Measurements from ENCODE around the gene WWOX.

Gene WWOX

DNA sequence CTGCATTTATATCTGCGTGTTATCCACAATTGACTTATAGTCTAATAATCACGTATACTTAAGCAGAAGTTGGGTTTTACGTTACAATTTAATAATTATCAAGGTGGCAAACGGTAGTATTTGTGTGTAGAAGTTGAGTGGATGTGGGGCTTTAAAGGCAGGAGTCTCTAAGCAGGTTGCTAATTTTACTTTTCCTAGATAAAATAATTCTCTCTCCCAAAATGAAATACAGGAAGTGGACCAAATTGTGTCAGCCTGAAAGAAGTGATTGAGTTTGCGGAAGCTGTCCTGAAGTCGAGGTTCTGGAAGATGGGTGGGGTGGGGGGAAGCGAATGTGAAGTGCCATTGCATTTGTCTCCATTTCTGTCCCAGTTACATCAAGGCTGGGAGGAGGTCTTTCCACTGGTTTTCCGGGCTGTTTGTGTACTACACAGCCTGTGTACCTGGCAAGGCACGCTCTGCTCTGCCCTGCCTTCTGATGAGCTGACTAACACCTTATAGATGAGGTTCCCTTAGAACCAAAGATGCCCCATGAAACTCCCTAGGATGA, 385.1 kb downstream of the WWOX start:
- TF ChIP-seq, protein P1, sequence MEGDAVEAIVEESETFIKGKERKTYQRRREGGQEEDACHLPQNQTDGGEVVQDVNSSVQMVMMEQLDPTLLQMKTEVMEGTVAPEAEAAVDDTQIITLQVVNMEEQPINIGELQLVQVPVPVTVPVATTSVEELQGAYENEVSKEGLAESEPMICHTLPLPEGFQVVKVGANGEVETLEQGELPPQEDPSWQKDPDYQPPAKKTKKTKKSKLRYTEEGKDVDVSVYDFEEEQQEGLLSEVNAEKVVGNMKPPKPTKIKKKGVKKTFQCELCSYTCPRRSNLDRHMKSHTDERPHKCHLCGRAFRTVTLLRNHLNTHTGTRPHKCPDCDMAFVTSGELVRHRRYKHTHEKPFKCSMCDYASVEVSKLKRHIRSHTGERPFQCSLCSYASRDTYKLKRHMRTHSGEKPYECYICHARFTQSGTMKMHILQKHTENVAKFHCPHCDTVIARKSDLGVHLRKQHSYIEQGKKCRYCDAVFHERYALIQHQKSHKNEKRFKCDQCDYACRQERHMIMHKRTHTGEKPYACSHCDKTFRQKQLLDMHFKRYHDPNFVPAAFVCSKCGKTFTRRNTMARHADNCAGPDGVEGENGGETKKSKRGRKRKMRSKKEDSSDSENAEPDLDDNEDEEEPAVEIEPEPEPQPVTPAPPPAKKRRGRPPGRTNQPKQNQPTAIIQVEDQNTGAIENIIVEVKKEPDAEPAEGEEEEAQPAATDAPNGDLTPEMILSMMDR (IDR thresholded peaks at IDR 0.05; ENCODE audit: insufficient read depth, low read depth, low read length, missing control alignments): no peak
- H3K4me3 ChIP-seq (ENCODE audit: low read depth, low read length): no peak overlapping the region
- no peak for DNase-seq (ENCODE audit: low read depth)

DNA sequence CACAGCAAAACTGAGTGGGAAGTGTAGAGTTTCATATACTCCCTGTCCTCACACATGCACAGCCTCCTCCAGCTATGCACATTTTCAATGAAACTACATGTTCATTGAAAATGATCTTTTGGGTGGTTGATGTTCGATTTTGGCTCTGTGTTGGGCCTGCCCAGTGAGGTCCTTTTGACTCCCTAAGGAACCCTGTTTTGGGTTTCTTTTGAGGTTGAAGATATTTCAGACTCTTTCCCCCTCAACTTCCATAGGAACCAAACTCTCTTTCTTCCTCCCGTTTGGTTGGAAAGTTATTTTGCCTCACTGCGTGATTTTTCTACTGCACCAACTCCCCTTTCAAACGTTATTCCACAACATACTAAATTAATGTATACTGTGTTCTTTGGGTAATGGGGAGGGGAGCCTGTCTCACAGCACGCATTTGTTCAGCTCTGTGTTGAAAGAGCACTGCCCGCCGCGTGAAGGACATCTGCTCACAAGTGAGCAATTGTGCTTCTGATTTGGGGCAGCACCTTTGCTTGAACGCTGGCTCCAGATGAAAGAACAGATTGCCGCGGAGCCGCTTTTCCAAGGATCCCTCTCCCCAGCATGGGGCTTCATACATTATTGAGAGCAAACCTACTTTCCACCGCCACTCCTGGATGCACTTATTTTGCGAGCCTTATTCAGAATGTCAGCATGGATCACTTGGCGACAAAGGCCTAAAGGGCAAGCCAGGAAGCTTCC, 385.9 kb downstream of the WWOX start:
- TF ChIP-seq, protein P1 (IDR thresholded peaks at IDR 0.05; ENCODE audit: insufficient read depth, low read depth, low read length, missing control alignments): no peak
- DNase-seq (ENCODE audit: low read depth): no peak
- no peak overlapping the region for H3K4me3 ChIP-seq (ENCODE audit: low read depth, low read length)

DNA sequence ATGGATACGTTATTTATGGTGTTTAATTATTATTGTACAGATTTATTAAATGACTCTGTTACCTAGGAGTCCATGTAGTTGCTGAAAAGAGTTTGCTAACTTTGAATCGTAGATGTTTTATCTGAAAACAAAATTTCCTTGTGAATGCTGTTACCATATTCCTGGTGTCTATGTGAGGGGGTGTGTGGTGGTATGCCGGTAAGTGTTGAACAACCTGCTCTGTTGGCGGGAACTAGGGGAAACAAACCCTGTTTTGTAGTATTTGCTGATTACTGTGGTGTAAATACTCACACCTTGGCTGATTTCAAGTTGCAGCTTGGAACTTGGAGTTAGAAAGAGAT, 386.4 kb downstream of the WWOX start:
- no peak for DNase-seq (ENCODE audit: low read depth)
- no peak overlapping the region for H3K4me3 ChIP-seq (ENCODE audit: low read depth, low read length)

DNA sequence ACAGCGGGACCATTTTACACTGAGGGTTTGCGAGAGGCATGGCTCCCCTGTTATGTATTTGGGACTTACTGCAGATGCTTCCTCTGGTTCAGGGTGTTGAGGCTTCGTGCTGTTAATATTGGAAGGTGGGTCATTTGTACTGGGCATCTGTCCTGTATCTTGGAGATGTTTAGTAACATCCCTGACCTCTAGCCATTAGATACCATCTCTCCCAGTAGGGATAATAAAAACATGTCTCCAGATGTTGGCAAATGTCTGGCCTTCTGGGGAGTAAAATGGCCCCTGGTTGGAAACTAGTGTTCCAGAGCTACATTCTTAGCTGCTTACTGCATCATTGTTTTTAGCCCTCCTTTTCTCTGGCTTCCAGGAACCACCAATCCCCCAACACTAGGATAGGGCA, 388.0 kb downstream of the WWOX start:
- TF ChIP-seq, protein P1 (IDR thresholded peaks at IDR 0.05; ENCODE audit: insufficient read depth, low read depth, low read length, missing control alignments): no peak
- H3K4me3 ChIP-seq (ENCODE audit: low read depth, low read length): no peak overlapping the region
- no peak for DNase-seq (ENCODE audit: low read depth)

More for the DNA sequence above, 386.4 kb downstream of the WWOX start:
- TF ChIP-seq, protein P1 (IDR thresholded peaks at IDR 0.05; ENCODE audit: insufficient read depth, low read depth, low read length, missing control alignments): no peak

DNA sequence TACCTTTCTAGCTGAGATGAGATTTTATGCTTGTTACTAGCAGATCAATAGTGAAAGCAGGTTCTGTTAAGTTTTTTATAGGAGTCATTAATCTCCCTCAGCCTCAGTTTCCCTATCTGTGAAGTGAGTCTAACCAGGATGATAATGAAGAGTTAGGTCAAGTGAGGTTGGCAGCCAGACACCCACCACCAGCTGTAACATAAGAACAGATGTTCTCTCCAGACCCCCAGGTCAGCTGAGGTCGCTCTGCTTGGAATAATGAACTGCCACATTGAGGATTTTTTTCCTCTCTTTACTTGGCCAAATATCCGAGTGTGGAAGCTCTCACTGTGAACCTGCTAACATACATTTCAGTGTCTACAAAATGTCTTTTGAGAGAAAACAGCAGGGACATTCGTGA, 389.6 kb downstream of the WWOX start:
- no peak overlapping the region for H3K4me3 ChIP-seq (ENCODE audit: low read depth, low read length)
- TF ChIP-seq, protein P1 (IDR thresholded peaks at IDR 0.05; ENCODE audit: insufficient read depth, low read depth, low read length, missing control alignments): no peak
- no peak for DNase-seq (ENCODE audit: low read depth)

DNA sequence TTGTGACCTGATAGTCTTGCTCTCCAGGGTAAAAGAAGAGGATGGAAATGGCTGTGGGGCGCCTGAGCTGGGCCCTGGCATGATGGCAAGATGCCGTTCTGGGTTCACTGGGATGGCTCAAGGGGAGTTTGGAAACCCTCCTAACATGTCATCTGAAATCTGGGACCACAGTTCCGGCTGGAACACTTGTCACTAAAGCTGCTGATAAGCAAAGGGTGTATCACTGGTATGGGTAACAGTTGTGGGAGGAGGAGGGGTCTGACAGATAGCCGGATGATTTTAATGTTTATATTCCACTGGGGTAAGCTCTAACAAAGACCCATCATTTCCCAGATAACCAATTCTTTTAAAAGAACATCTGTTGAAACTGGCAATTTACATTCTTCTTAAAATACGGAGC, 390.2 kb downstream of the WWOX start:
- H3K4me3 ChIP-seq (ENCODE audit: low read depth, low read length): no peak overlapping the region
- no peak for DNase-seq (ENCODE audit: low read depth)
- TF ChIP-seq, protein P1 (IDR thresholded peaks at IDR 0.05; ENCODE audit: insufficient read depth, low read depth, low read length, missing control alignments): no peak

DNA sequence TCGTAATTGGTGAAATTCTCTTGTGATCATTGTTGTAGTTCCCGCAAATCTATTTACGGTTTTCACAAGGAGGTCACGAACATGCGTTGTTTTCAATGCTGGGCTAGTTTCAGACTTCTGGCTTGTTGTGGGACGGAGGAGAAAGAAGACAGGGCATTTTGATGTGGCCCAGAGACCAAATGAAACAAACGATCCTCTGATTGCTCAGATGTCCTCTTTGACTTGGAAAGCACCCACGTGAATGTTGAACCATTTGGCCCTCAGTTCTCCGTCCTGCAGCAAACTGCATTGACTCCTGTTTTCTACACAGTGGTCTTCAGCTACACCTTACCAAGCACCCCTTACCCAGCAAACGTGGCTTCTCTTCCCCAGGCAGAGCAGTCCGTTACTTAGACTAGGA, 391.0 kb downstream of the WWOX start:
- TF ChIP-seq, protein P1 (IDR thresholded peaks at IDR 0.05; ENCODE audit: insufficient read depth, low read depth, low read length, missing control alignments): no peak
- no peak for DNase-seq (ENCODE audit: low read depth)
- no peak overlapping the region for H3K4me3 ChIP-seq (ENCODE audit: low read depth, low read length)
